ENCODE data around the gene DENND1A.

DENND1A gene

DNA sequence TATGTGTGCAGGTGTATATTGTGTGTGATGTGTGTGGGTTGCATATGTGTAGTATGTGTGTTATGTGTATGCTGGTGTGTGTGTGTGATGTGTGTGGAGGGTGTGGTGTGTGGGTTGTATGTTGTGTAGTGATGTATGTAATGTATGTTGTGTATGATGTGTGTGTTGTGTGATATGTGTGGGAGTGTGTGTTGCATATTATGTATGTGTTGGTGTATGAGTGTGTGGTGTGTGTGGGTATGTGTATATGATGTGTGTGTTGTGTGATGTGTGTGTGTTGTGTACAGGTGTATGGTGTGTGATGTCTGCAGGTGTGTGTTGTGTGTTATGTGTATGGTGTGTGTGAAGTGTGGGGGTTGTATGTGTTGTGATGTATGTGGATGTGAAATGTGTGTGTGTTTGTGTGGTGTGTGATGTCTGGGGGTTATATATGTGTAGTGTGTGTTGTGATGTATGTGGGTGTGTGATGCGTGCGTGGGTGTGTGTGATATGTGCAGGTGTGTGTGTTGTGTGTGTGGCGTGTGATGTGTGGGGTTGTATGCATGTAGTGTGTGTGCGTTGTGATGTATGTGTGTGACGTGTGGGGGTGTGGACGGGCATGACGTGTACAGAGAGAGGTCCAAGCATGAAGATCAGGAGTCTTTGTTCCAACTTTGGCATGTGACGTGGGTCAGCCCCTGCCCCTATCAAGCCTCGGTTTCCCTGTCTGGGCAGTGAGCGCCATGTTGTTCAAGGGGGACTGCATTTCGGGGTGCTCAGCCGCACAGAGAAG is 582.5 kb downstream of the DENND1A start:
- TF ChIP-seq FOXP2 (optimal IDR thresholded peaks at IDR 0.05; ENCODE audit: borderline replicate concordance, extremely low read depth, extremely low read length, insufficient read depth) = no peak
- TF ChIP-seq TAF1 (IDR thresholded peaks at IDR 0.05; ENCODE audit: borderline replicate concordance, insufficient read depth, low read length) = no peak
- no peak for TF ChIP-seq POLR2AphosphoS5 (IDR thresholded peaks at IDR 0.05; ENCODE audit: low read depth, low read length)
- no peak for TF ChIP-seq SIN3A (IDR thresholded peaks at IDR 0.05; ENCODE audit: borderline replicate concordance, insufficient read depth, low read length)
- TF ChIP-seq, protein P1, sequence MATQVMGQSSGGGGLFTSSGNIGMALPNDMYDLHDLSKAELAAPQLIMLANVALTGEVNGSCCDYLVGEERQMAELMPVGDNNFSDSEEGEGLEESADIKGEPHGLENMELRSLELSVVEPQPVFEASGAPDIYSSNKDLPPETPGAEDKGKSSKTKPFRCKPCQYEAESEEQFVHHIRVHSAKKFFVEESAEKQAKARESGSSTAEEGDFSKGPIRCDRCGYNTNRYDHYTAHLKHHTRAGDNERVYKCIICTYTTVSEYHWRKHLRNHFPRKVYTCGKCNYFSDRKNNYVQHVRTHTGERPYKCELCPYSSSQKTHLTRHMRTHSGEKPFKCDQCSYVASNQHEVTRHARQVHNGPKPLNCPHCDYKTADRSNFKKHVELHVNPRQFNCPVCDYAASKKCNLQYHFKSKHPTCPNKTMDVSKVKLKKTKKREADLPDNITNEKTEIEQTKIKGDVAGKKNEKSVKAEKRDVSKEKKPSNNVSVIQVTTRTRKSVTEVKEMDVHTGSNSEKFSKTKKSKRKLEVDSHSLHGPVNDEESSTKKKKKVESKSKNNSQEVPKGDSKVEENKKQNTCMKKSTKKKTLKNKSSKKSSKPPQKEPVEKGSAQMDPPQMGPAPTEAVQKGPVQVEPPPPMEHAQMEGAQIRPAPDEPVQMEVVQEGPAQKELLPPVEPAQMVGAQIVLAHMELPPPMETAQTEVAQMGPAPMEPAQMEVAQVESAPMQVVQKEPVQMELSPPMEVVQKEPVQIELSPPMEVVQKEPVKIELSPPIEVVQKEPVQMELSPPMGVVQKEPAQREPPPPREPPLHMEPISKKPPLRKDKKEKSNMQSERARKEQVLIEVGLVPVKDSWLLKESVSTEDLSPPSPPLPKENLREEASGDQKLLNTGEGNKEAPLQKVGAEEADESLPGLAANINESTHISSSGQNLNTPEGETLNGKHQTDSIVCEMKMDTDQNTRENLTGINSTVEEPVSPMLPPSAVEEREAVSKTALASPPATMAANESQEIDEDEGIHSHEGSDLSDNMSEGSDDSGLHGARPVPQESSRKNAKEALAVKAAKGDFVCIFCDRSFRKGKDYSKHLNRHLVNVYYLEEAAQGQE (IDR thresholded peaks at IDR 0.05; ENCODE audit: insufficient read depth in 1 of 2, low read depth in 2 of 2, low read length in 2 of 2) = no peak

DNA sequence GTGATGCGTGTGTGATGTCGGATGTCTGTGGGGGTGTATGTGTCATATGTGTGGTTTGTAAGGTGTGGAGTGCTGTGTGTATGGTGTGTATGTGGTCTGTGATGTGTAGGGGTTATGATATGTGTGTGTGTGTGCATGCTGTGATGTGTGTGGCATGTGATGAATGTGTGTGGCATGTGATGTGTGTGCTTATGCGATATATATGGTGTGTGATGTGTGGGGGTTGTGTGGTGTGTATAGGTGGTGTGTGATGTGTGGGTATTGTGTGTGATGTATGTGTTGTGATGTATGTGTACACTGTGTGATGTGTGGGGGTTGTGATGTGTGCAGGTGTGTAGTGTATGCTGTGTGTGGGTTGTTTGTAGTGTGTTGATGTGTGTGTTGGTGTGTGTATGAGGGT is 583.1 kb downstream of the DENND1A start:
- TF ChIP-seq POLR2AphosphoS5 (IDR thresholded peaks at IDR 0.05; ENCODE audit: low read depth, low read length) (no peak), SIN3A (IDR thresholded peaks at IDR 0.05; ENCODE audit: borderline replicate concordance, insufficient read depth, low read length) (no peak), FOXP2 (optimal IDR thresholded peaks at IDR 0.05; ENCODE audit: borderline replicate concordance, extremely low read depth, extremely low read length, insufficient read depth) (no peak)
- TF ChIP-seq, protein P1 (IDR thresholded peaks at IDR 0.05; ENCODE audit: insufficient read depth in 1 of 2, low read depth in 2 of 2, low read length in 2 of 2) = no peak

DNA sequence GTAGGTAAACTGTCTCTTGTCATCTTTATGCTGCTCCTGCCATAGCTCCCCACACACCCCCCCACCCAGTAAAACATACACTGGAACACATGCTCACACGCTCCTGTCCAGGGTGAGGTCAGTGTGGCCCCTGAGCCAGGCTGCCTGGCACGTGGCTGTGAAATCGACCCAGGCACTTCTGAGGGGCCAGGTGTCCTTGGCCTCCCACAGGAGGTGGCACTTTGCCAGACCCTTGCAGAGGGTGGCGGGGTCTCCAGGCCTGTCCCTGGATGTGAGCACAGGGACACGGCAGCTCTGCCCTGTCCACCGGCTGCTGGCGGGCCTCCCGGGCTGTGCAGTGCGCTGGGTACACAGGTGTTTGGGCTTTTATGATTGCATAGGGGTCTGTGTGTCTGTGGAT is 583.9 kb downstream of the DENND1A start:
- TF ChIP-seq SIN3A (IDR thresholded peaks at IDR 0.05; ENCODE audit: borderline replicate concordance, insufficient read depth, low read length) (no peak), POLR2AphosphoS5 (IDR thresholded peaks at IDR 0.05; ENCODE audit: low read depth, low read length) (no peak), FOXP2 (optimal IDR thresholded peaks at IDR 0.05; ENCODE audit: borderline replicate concordance, extremely low read depth, extremely low read length, insufficient read depth) (no peak), TAF1 (IDR thresholded peaks at IDR 0.05; ENCODE audit: borderline replicate concordance, insufficient read depth, low read length) (no peak)
- TF ChIP-seq, protein P1 (IDR thresholded peaks at IDR 0.05; ENCODE audit: insufficient read depth in 1 of 2, low read depth in 2 of 2, low read length in 2 of 2) = no peak

DNA sequence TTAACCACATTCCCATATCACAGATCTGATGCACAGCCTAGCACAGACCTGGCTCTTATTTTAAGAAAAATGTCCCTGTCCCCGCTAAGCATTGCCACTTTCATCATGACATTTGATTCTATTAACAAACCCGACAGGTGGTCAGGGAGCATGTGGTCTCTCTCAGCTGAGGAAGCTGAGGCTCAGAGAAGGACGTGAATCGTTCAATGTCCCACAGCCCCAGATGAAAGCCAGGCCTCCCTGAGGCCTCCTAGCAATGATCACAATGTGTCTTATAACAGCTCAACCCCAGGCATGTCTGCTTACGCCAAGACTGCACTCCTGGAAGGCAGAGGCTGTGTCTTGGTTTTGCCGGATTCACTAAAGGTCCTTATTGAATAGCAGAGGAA is 584.4 kb downstream of the DENND1A start:
- TF ChIP-seq, protein P1 (IDR thresholded peaks at IDR 0.05; ENCODE audit: insufficient read depth in 1 of 2, low read depth in 2 of 2, low read length in 2 of 2) = no peak
- TF ChIP-seq SIN3A (IDR thresholded peaks at IDR 0.05; ENCODE audit: borderline replicate concordance, insufficient read depth, low read length) = no peak
- TF ChIP-seq FOXP2 (optimal IDR thresholded peaks at IDR 0.05; ENCODE audit: borderline replicate concordance, extremely low read depth, extremely low read length, insufficient read depth) = no peak
- TF ChIP-seq POLR2AphosphoS5 (IDR thresholded peaks at IDR 0.05; ENCODE audit: low read depth, low read length) = no peak
- TF ChIP-seq TAF1 (IDR thresholded peaks at IDR 0.05; ENCODE audit: borderline replicate concordance, insufficient read depth, low read length) = no peak

Data from PFSK-1 (cell line).